ENCODE measurements around the gene PTPRQ. TPM values are rescaled to one million over a fixed set of nuclear protein-coding genes. Genes with fewer than 3 reads are reported as not detected.

PTPRQ gene
- total and polyA plus RNA-seq, 9 of the 15 experiments (the other 6 are each of a cell fraction or from before 2014, with no cell fraction given) = not detected

DNA sequence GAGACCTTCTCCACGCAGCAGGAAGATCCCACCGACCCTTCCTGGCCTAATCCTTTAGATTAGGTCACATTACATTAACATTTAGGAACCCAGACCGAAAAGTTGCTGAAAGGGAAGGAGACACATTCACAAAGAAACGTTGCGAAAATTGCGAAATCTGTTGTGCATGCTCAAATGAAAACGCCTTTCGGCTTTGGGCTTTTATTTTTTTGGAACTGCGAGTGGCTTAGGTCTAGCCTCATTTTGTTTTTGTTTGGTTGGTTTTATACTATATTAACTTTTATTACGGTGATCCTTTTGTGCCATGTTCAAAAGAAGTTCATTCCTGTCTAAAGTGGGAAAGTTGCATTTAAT, 264.9 kb downstream of the PTPRQ start (continued):
- TF ChIP-seq MYBL2 (IDR thresholded peaks at IDR 0.05; ENCODE audit: low read depth) (no peak), MYBL2 (CRISPR knock-in tag; IDR thresholded peaks at IDR 0.05; ENCODE audit: borderline replicate concordance) (no peak), OTX1 (CRISPR knock-in tag; IDR thresholded peaks at IDR 0.05) (no peak), FOXA1 (IDR thresholded peaks at IDR 0.05; ENCODE audit: borderline replicate concordance) (no peak), JUN (IDR thresholded peaks at IDR 0.05; ENCODE audit: borderline replicate concordance, low read depth, low read length) (no peak), JUN (CRISPR knock-in tag; IDR thresholded peaks at IDR 0.05; ENCODE audit: borderline replicate concordance) (no peak), MAFG (tag; conservative IDR thresholded peaks at IDR 0.05) (no peak), CHCHD3 (CRISPR knock-in tag; IDR thresholded peaks at IDR 0.05) (no peak)
- TF ChIP-seq, protein P1, sequence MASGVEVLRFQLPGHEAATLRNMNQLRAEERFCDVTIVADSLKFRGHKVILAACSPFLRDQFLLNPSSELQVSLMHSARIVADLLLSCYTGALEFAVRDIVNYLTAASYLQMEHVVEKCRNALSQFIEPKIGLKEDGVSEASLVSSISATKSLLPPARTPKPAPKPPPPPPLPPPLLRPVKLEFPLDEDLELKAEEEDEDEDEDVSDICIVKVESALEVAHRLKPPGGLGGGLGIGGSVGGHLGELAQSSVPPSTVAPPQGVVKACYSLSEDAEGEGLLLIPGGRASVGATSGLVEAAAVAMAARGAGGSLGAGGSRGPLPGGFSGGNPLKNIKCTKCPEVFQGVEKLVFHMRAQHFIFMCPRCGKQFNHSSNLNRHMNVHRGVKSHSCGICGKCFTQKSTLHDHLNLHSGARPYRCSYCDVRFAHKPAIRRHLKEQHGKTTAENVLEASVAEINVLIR (CRISPR knock-in tag; IDR thresholded peaks at IDR 0.05) = no peak

DNA sequence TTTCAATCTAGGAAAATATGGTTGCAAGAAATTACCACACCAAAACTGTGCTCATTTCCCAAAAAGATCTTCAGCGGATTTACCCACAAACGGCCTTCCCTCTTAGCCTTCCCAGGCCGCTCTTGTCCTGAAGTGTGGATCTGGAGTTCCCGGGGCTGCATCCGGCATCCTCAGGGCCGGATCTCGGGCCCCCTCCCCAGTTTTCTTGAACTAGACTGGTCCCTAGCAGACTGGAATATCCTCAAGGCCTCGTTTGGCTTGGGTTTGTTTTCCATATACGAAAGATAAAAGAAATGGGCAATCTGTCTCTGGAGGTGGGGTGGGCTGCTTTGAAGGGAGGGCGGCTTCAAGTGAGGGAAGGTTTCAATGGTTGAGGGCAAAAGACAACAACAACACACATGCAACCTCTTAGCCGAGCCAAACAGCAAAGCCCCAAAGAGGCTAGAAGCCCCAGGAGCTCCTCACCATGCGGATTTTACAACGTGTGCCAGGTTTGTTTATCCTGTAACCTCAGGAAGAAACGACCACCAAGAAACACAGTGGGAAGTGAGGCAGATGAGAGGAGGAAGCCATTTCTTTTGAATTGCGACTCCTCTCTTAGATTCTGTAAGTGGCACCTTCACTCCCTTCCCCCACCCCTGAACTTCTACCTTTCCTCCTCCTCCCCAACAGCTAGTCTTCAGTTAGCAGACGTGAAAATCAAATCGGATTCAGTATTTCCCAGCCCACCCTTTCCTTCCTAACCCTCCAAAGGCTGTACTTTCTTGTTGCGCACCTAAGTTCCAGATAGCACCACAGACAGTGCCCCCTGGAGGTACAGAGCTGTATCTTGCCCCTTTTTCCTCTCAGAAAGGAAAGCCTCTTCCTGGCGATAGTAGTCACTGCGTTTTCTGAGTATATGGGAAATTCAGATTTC, 266.0 kb downstream of the PTPRQ start:
- no peaks in the 10 kb centered on the region for H3K4me1 ChIP-seq (replicated peaks in 1 of 2; ENCODE audit: control insufficient read depth in 2 of 2, insufficient read depth in 2 of 2, low read length in 2 of 2)
- CTCF ChIA-PET (ENCODE audit: low intra/inter-chr PET ratio) = no interaction called here
- POLR2A ChIA-PET = no interaction called here
- H3K4me2 ChIP-seq (ENCODE audit: insufficient read depth, low read length) = no peak overlapping the region
- intact Hi-C loops (cut with micrococcal nuclease) (no loop called here), in situ Hi-C loops (cut with MboI) (no loop called here)
- no peaks in the 10 kb centered on the region for H4K20me1 ChIP-seq (replicated peaks; ENCODE audit: control insufficient read depth, insufficient read depth, low read length)
- no peaks in the 10 kb centered on the region for H3K27me3 ChIP-seq (ENCODE audit: control insufficient read depth in 2 of 2, insufficient read depth in 2 of 2, low read length in 2 of 2)
- H3K36me3 ChIP-seq (ENCODE audit: control insufficient read depth, insufficient read depth, low read length) = no peaks in the 10 kb centered on the region
- no peak overlapping the region for H3K27ac ChIP-seq (ENCODE audit: extremely low read depth, low read depth, low read length)
- H3K9ac ChIP-seq (ENCODE audit: insufficient read depth in 1 of 2, low read depth in 2 of 2, low read length in 2 of 2) = no peak overlapping the region
- no peaks in the 10 kb centered on the region for H3K9me3 ChIP-seq (replicated peaks; ENCODE audit: control insufficient read depth, insufficient read depth, low read depth, low read length)
- no peak overlapping the region for H3K4me3 ChIP-seq
- H2AFZ ChIP-seq (ENCODE audit: low read depth, low read length) = no peak overlapping the region
- DNase-seq (ENCODE audit: extremely low read depth in 1 of 4, low spot score in 3 of 4) (peak in 1 of 4 experiments; percentile 11), FAIRE-seq (no peak), ATAC-seq (no peak)
- no TSS peak for BruUV-seq (replicated peaks)
- TF ChIP-seq, protein P2, sequence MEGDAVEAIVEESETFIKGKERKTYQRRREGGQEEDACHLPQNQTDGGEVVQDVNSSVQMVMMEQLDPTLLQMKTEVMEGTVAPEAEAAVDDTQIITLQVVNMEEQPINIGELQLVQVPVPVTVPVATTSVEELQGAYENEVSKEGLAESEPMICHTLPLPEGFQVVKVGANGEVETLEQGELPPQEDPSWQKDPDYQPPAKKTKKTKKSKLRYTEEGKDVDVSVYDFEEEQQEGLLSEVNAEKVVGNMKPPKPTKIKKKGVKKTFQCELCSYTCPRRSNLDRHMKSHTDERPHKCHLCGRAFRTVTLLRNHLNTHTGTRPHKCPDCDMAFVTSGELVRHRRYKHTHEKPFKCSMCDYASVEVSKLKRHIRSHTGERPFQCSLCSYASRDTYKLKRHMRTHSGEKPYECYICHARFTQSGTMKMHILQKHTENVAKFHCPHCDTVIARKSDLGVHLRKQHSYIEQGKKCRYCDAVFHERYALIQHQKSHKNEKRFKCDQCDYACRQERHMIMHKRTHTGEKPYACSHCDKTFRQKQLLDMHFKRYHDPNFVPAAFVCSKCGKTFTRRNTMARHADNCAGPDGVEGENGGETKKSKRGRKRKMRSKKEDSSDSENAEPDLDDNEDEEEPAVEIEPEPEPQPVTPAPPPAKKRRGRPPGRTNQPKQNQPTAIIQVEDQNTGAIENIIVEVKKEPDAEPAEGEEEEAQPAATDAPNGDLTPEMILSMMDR (IDR thresholded peaks at IDR 0.05 in 2 of 3, conservative IDR thresholded peaks at IDR 0.05 in 1 of 3; ENCODE audit: insufficient read depth in 2 of 3, low read depth in 1 of 3, low read length in 3 of 3) = 0 out of 6 replicates have a peak, but pooled peaks of 1 of the 3 experiments have one; percentile 29
- no peak for TF ChIP-seq TCFL5 (CRISPR knock-in tag; conservative IDR thresholded peaks at IDR 0.05)
- 2% methylated on average over 16 of the region's 20 CpGs for WGBS (ENCODE audit: insufficient coverage, low coverage, missing lambda C conversion rate)
- H3K9me1 ChIP-seq (ENCODE audit: control insufficient read depth, insufficient read depth, low read length) = no peaks in the 10 kb centered on the region
- no peaks in the 10 kb centered on the region for H3K79me2 ChIP-seq (ENCODE audit: control insufficient read depth, insufficient read depth, low read length)

All from K562 (cell line).